OCI-LY7 (cell line): ENCODE measurements around the gene GIT2. TPM values are rescaled to one million over a fixed set of nuclear protein-coding genes. Genes with fewer than 3 reads are reported as not detected.

ENCODE experiments used
- BruUV-seq: library from RNA; stranded (reverse); fragments of 400-500 nt; replicated peaks from 2 replicates; lab custom pipeline; 2021; lab: Mats Ljungman, UMichigan
- CTCF ChIA-PET: fragments of 300-600 bp; sonication (Branson Sonifier 250); formaldehyde crosslinking; loops from one replicate; lab custom pipeline; 2022; ENCODE audit warnings: antibody characterized with exemption; ENCODE audit not compliant: unreplicated experiment; lab: Charles Lee
- POLR2A ChIA-PET: fragments of 300-600 bp; sonication (Branson Sonifier 250); formaldehyde crosslinking; loops from one replicate; lab custom pipeline; 2022; ENCODE audit warnings: antibody characterized with exemption; lab: Charles Lee
- DNase-seq: peaks from one replicate; pipeline ENCODE4 v3.0.0-alpha.2; 2015; ENCODE audit warnings: low spot score
- H2AFZ ChIP-seq: fragments of 200-600 bp; sonication (generic), shearing (Covaris generic); 2 replicates; pipeline ENCODE4 v1.6.1; 2014; ENCODE audit warnings: mild to moderate bottlenecking, antibody characterized with exemption, low read length, moderate library complexity
- H3K27ac ChIP-seq: fragments of 200-600 bp; sonication (generic); 2 replicates; pipeline ENCODE4 v1.5.1; 2014; ENCODE audit warnings: mixed run types, low read depth, mild to moderate bottlenecking, moderate library complexity, low read length, inconsistent platforms; ENCODE audit not compliant: poor library complexity, severe bottlenecking
- H3K36me3 ChIP-seq: fragments of 200-600 bp; sonication (generic); 2 replicates; pipeline ENCODE4 v1.6.1; 2014; ENCODE audit warnings: mild to moderate bottlenecking, antibody characterized with exemption, low read length, moderate library complexity, mixed read lengths; ENCODE audit not compliant: insufficient read depth
- H3K4me1 ChIP-seq: fragments of 200-600 bp; sonication (generic); 2 replicates; pipeline ENCODE4 v1.5.1; 2014; ENCODE audit warnings: mild to moderate bottlenecking, low read length; ENCODE audit not compliant: insufficient read depth, poor library complexity, severe bottlenecking
- H3K4me2 ChIP-seq: fragments of 200-600 bp; sonication (generic); 2 replicates; pipeline ENCODE4 v1.6.1; 2014; ENCODE audit warnings: mild to moderate bottlenecking, low read length
- H3K4me3 ChIP-seq: fragments of 200-600 bp; sonication (generic); 2 replicates; pipeline ENCODE4 v1.5.1; 2014; ENCODE audit warnings: mild to moderate bottlenecking, low read depth, low read length; ENCODE audit not compliant: poor library complexity, severe bottlenecking
- H3K79me2 ChIP-seq: fragments of 200-600 bp; sonication (generic); 2 replicates; pipeline ENCODE4 v1.6.1; 2016; ENCODE audit warnings: low read depth, mild to moderate bottlenecking, low read length, moderate library complexity, mixed read lengths; ENCODE audit not compliant: insufficient read depth
- H3K9me2 ChIP-seq: fragments of 200-600 bp; sonication (generic); 2 replicates; pipeline ENCODE4 v1.6.1; 2016; ENCODE audit warnings: mild to moderate bottlenecking, low read length, mixed read lengths; ENCODE audit not compliant: insufficient read depth
- H3K9me3 ChIP-seq: fragments of 200-600 bp; sonication (generic); 2 replicates; pipeline ENCODE4 v1.6.1; 2014; ENCODE audit warnings: mild to moderate bottlenecking, mixed run types, low read length, mixed read lengths
- H4K20me1 ChIP-seq: fragments of 200-600 bp; sonication (generic); 2 replicates; pipeline ENCODE4 v1.6.1; 2014; ENCODE audit warnings: mild to moderate bottlenecking, antibody characterized with exemption, low read length, moderate library complexity, mixed read lengths; ENCODE audit not compliant: insufficient read depth
- CTCF ChIP-seq: fragments of 200-600 bp; sonication (generic); conservative IDR thresholded peaks from 2 replicates; pipeline ENCODE4 v1.5.1; 2014; ENCODE audit warnings: mild to moderate bottlenecking, antibody characterized with exemption, low read length, moderate library complexity, mixed read lengths
- EZH2phosphoT487 ChIP-seq: fragments of 200-600 bp; sonication (generic); IDR thresholded peaks from 2 replicates; pipeline ENCODE4 v1.6.1; 2018; ENCODE audit warnings: low read depth, borderline replicate concordance, mild to moderate bottlenecking, mixed run types, antibody characterized with exemption, low read length, moderate library complexity, mixed read lengths
- intact Hi-C: fragments of 100-400 bp; cut with micrococcal nuclease; formaldehyde crosslinking; loops from one replicate; pipeline ENCODE4 v1.10.0; 2022; ENCODE audit not compliant: unreplicated experiment
- total RNA-seq, 2 experiments: library from RNA; depleted of rRNA in 1 of 2; stranded (reverse); fragments of >200 nt in 1 of 2; shearing (Covaris generic) in 1 of 2; gene quantifications; 2 replicates each; pipeline ENCODE4 v1.2.3, GENCODE V29; 2014 to 2022

The GIT2 gene
- total RNA-seq, 2 experiments from 2014 or later, result 57.1 to 123 TPM

- Histone ChIP-seq H3K4me1 (peaks cover 14% of the 10 kb centered on the region), H3K9me2 (no peaks in the 10 kb centered on the region), H4K20me1 (no peaks in the 10 kb centered on the region), H2AFZ (no peak overlapping the region), H3K4me2 (no peak overlapping the region), H3K9me3 (no peaks in the 10 kb centered on the region), H3K4me3 (no peak overlapping the region), H3K36me3 (peaks cover 69% of the 10 kb centered on the region), H3K27ac (no peak overlapping the region), H3K79me2 (no peaks in the 10 kb centered on the region)
- ChIA-PET CTCF (no interaction called here), POLR2A (no interaction called here)
- no TSS peak for BruUV-seq
- TF ChIP-seq EZH2phosphoT487 (no peak), CTCF (no peak)
- no peak for DNase-seq
- intact Hi-C loops, result no loop called here
Measured at GRCh38 chr12:109926016-109926415, 70.2 kb downstream of the GIT2 start.

GRCh38 chr12:109925185-109925840, 70.9 kb downstream of the GIT2 start:
- Histone ChIP-seq H3K4me3 (no peak overlapping the region), H3K27ac (peak overlapping the region; percentile 13), H3K36me3 (peaks cover 63% of the 10 kb centered on the region), H4K20me1 (no peaks in the 10 kb centered on the region), H3K4me2 (no peak overlapping the region), H3K9me3 (no peaks in the 10 kb centered on the region), H3K4me1 (peaks cover 14% of the 10 kb centered on the region), H3K9me2 (no peaks in the 10 kb centered on the region), H3K79me2 (no peaks in the 10 kb centered on the region), H2AFZ (no peak overlapping the region)
- DNase-seq, result no peak
- BruUV-seq, result no TSS peak
- CTCF ChIA-PET, result no interaction called here
- intact Hi-C loops, result no loop called here
- TF ChIP-seq CTCF (no peak), EZH2phosphoT487 (no peak)
- POLR2A ChIA-PET, result interaction anchor here (0.8 kb wide), 1 partner anchor 25 kb away, joined by 3 read pairs; no protein-coding TSS in a partner anchor
